Body of pancreas (tissue), 4 donors: ENCODE results near the gene OSBPL5.

Experiments
- CTCF ChIP-seq, 7 experiments: fragments of 450-650 bp in 4 of 7; fragments of 200-600 bp in 3 of 7; sonication (generic) in 3 of 7; IDR thresholded peaks; one replicate each; pipeline ENCODE4 v1.5.1; 2016 to 2019; ENCODE audit warnings: antibody characterized with exemption in 7 of 7
- POLR2A ChIP-seq, 3 donors: fragments of 450-650 bp; IDR thresholded peaks; one replicate each; pipeline ENCODE4 v1.6.1; 2016; ENCODE audit warnings: antibody characterized with exemption in 3 of 3, mild to moderate bottlenecking in 2 of 3

- TF ChIP-seq CTCF (IDR thresholded peaks at IDR 0.05) (no peak), POLR2A (IDR thresholded peaks at IDR 0.05) (no peak)
Observed at GRCh38 chr11:3092603-3093141, 72.4 kb downstream of the OSBPL5 start.
